ENCODE data around the gene TFDP2.
"Not testable (repeated sequence)": the region's sequence is repeated elsewhere in the genome, so short reads cannot be mapped to it uniquely, and the experiment has no call there.

Gene TFDP2

GRCh38 chr3:142098964-142099363 lies 50.4 kb downstream of the TFDP2 start:
- no peaks in the 10 kb centered on the region for H3K9me3 ChIP-seq (ENCODE audit: control insufficient read depth, low read length)
- H3K27me3 ChIP-seq (ENCODE audit: control insufficient read depth, insufficient read depth, low read length, poor library complexity, severe bottlenecking), result no peaks in the 10 kb centered on the region
- no peaks in the 10 kb centered on the region for H3K4me1 ChIP-seq (ENCODE audit: control insufficient read depth, insufficient read depth, low read length)
- no peak overlapping the region for H3K27ac ChIP-seq (ENCODE audit: insufficient read depth, low read depth, low read length, poor library complexity, severe bottlenecking)
- H3K36me3 ChIP-seq (ENCODE audit: control insufficient read depth, insufficient read depth, low read length), result no peaks in the 10 kb centered on the region
- H3K4me3 ChIP-seq (ENCODE audit: insufficient read depth, low read depth, low read length), result no peak overlapping the region

- Histone ChIP-seq H3K27ac (ENCODE audit: insufficient read depth, low read depth, low read length, poor library complexity, severe bottlenecking) (no peak overlapping the region), H3K4me1 (ENCODE audit: control insufficient read depth, insufficient read depth, low read length) (no peaks in the 10 kb centered on the region), H3K4me3 (ENCODE audit: insufficient read depth, low read depth, low read length) (no peak overlapping the region), H3K27me3 (ENCODE audit: control insufficient read depth, insufficient read depth, low read length, poor library complexity, severe bottlenecking) (no peaks in the 10 kb centered on the region), H3K9me3 (ENCODE audit: control insufficient read depth, low read length) (no peaks in the 10 kb centered on the region), H3K36me3 (ENCODE audit: control insufficient read depth, insufficient read depth, low read length) (no peaks in the 10 kb centered on the region)
- WGBS, 2 experiments, result 93 to 95% methylated on average over 4 of the region's 4 CpGs
These were observed 52.1 kb downstream of the TFDP2 start for GRCh38 chr3:142097099-142097843.

- WGBS, 2 experiments, result 89 to 93% methylated on average over 2 of the region's 2 CpGs
These were observed 53.5 kb downstream of the TFDP2 start for GRCh38 chr3:142095841-142096240.

GRCh38 chr3:142088925-142089324 lies 60.4 kb downstream of the TFDP2 start:
- H3K27ac ChIP-seq (ENCODE audit: insufficient read depth, low read depth, low read length, poor library complexity, severe bottlenecking); H3K4me3 ChIP-seq (ENCODE audit: insufficient read depth, low read depth, low read length); H3K4me1 ChIP-seq (ENCODE audit: control insufficient read depth, insufficient read depth, low read length); H3K9me3 ChIP-seq (ENCODE audit: control insufficient read depth, low read length); H3K27me3 ChIP-seq (ENCODE audit: control insufficient read depth, insufficient read depth, low read length, poor library complexity, severe bottlenecking); H3K36me3 ChIP-seq (ENCODE audit: control insufficient read depth, insufficient read depth, low read length): not testable (repeated sequence)
- WGBS, 2 experiments, result 87 to 90% methylated on average over 5 of the region's 5 CpGs

More at GRCh38 chr3:142095841-142096240, 53.5 kb downstream of the TFDP2 start:
- H3K36me3 ChIP-seq (ENCODE audit: control insufficient read depth, insufficient read depth, low read length), result no peaks in the 10 kb centered on the region
- no peaks in the 10 kb centered on the region for H3K27me3 ChIP-seq (ENCODE audit: control insufficient read depth, insufficient read depth, low read length, poor library complexity, severe bottlenecking)
- no peak overlapping the region for H3K4me3 ChIP-seq (ENCODE audit: insufficient read depth, low read depth, low read length)
- no peaks in the 10 kb centered on the region for H3K9me3 ChIP-seq (ENCODE audit: control insufficient read depth, low read length)
- H3K27ac ChIP-seq (ENCODE audit: insufficient read depth, low read depth, low read length, poor library complexity, severe bottlenecking), result no peak overlapping the region
- H3K4me1 ChIP-seq (ENCODE audit: control insufficient read depth, insufficient read depth, low read length), result no peaks in the 10 kb centered on the region

- Histone ChIP-seq H3K9me3 (ENCODE audit: control insufficient read depth, low read length) (no peaks in the 10 kb centered on the region), H3K27ac (ENCODE audit: insufficient read depth, low read depth, low read length, poor library complexity, severe bottlenecking) (no peak overlapping the region), H3K4me1 (ENCODE audit: control insufficient read depth, insufficient read depth, low read length) (no peaks in the 10 kb centered on the region), H3K36me3 (ENCODE audit: control insufficient read depth, insufficient read depth, low read length) (no peaks in the 10 kb centered on the region), H3K27me3 (ENCODE audit: control insufficient read depth, insufficient read depth, low read length, poor library complexity, severe bottlenecking) (no peaks in the 10 kb centered on the region), H3K4me3 (ENCODE audit: insufficient read depth, low read depth, low read length) (no peak overlapping the region)
- 89 to 95% methylated on average over 5 of the region's 5 CpGs for WGBS, 2 experiments
These were observed 60.8 kb downstream of the TFDP2 start for GRCh38 chr3:142088522-142088921.

- Histone ChIP-seq H3K4me1 (ENCODE audit: control insufficient read depth, insufficient read depth, low read length) (no peaks in the 10 kb centered on the region), H3K27me3 (ENCODE audit: control insufficient read depth, insufficient read depth, low read length, poor library complexity, severe bottlenecking) (no peaks in the 10 kb centered on the region), H3K27ac (ENCODE audit: insufficient read depth, low read depth, low read length, poor library complexity, severe bottlenecking) (no peak overlapping the region), H3K4me3 (ENCODE audit: insufficient read depth, low read depth, low read length) (no peak overlapping the region), H3K36me3 (ENCODE audit: control insufficient read depth, insufficient read depth, low read length) (no peaks in the 10 kb centered on the region), H3K9me3 (ENCODE audit: control insufficient read depth, low read length) (no peaks in the 10 kb centered on the region)
- WGBS, 2 experiments, result 83% methylated on average over 1 of the region's 1 CpG; no CpG with 5 or more reads in 1 of the 2 experiments
These were observed 61.7 kb downstream of the TFDP2 start for GRCh38 chr3:142087676-142088075.

- no peaks in the 10 kb centered on the region for H3K27me3 ChIP-seq (ENCODE audit: control insufficient read depth, insufficient read depth, low read length, poor library complexity, severe bottlenecking)
- 90 to 100% methylated on average over 1 to 2 of the region's 2 CpGs for WGBS, 2 experiments
- H3K4me1 ChIP-seq (ENCODE audit: control insufficient read depth, insufficient read depth, low read length), result no peaks in the 10 kb centered on the region
- no peak overlapping the region for H3K27ac ChIP-seq (ENCODE audit: insufficient read depth, low read depth, low read length, poor library complexity, severe bottlenecking)
- no peaks in the 10 kb centered on the region for H3K36me3 ChIP-seq (ENCODE audit: control insufficient read depth, insufficient read depth, low read length)
- H3K4me3 ChIP-seq (ENCODE audit: insufficient read depth, low read depth, low read length), result no peak overlapping the region
- no peaks in the 10 kb centered on the region for H3K9me3 ChIP-seq (ENCODE audit: control insufficient read depth, low read length)
These were observed 62.7 kb downstream of the TFDP2 start for GRCh38 chr3:142086581-142087090.

GRCh38 chr3:142081178-142081577 lies 68.2 kb downstream of the TFDP2 start:
- Histone ChIP-seq H3K27me3 (ENCODE audit: control insufficient read depth, insufficient read depth, low read length, poor library complexity, severe bottlenecking) (no peaks in the 10 kb centered on the region), H3K4me3 (ENCODE audit: insufficient read depth, low read depth, low read length) (no peak overlapping the region), H3K9me3 (ENCODE audit: control insufficient read depth, low read length) (no peaks in the 10 kb centered on the region), H3K36me3 (ENCODE audit: control insufficient read depth, insufficient read depth, low read length) (no peaks in the 10 kb centered on the region), H3K27ac (ENCODE audit: insufficient read depth, low read depth, low read length, poor library complexity, severe bottlenecking) (no peak overlapping the region), H3K4me1 (ENCODE audit: control insufficient read depth, insufficient read depth, low read length) (no peaks in the 10 kb centered on the region)

GRCh38 chr3:142077859-142078500 lies 71.4 kb downstream of the TFDP2 start:
- no peak overlapping the region for H3K27ac ChIP-seq (ENCODE audit: insufficient read depth, low read depth, low read length, poor library complexity, severe bottlenecking)
- no peaks in the 10 kb centered on the region for H3K4me1 ChIP-seq (ENCODE audit: control insufficient read depth, insufficient read depth, low read length)
- H3K36me3 ChIP-seq (ENCODE audit: control insufficient read depth, insufficient read depth, low read length), result no peaks in the 10 kb centered on the region
- no peak overlapping the region for H3K4me3 ChIP-seq (ENCODE audit: insufficient read depth, low read depth, low read length)
- 87 to 90% methylated on average over 4 of the region's 4 CpGs for WGBS, 2 experiments
- no peaks in the 10 kb centered on the region for H3K9me3 ChIP-seq (ENCODE audit: control insufficient read depth, low read length)
- H3K27me3 ChIP-seq (ENCODE audit: control insufficient read depth, insufficient read depth, low read length, poor library complexity, severe bottlenecking), result no peaks in the 10 kb centered on the region

GRCh38 chr3:142077155-142077858 lies 72.0 kb downstream of the TFDP2 start:
- H3K4me1 ChIP-seq (ENCODE audit: control insufficient read depth, insufficient read depth, low read length), result no peaks in the 10 kb centered on the region
- H3K9me3 ChIP-seq (ENCODE audit: control insufficient read depth, low read length), result no peaks in the 10 kb centered on the region
- H3K27me3 ChIP-seq (ENCODE audit: control insufficient read depth, insufficient read depth, low read length, poor library complexity, severe bottlenecking), result no peaks in the 10 kb centered on the region
- H3K27ac ChIP-seq (ENCODE audit: insufficient read depth, low read depth, low read length, poor library complexity, severe bottlenecking), result no peak overlapping the region
- no peak overlapping the region for H3K4me3 ChIP-seq (ENCODE audit: insufficient read depth, low read depth, low read length)
- H3K36me3 ChIP-seq (ENCODE audit: control insufficient read depth, insufficient read depth, low read length), result no peaks in the 10 kb centered on the region
- WGBS, 2 experiments, result 95 to 97% methylated on average over 4 of the region's 4 CpGs

All from ectodermal cell (in vitro differentiated cells).